A549 (cell line): ENCODE measurements around the gene GOLGA6D.

Experiments used
- CHD4 ChIP-seq: fragments of 200-600 bp; sonication (generic); IDR thresholded peaks from 2 replicates; pipeline ENCODE4 v1.6.1; 2016; ENCODE audit warnings: antibody characterized with exemption, mild to moderate bottlenecking, borderline replicate concordance
- CTCF ChIP-seq: fragments of >200 bp; sonication (Bioruptor Twin); formaldehyde crosslinking; IDR thresholded peaks from 3 replicates; pipeline ENCODE4 v1.5.1; 2016
- EP300 ChIP-seq, 2 experiments: fragments of >200 bp; sonication (Bioruptor Twin); formaldehyde crosslinking; IDR thresholded peaks; 2 replicates in 1 of 2; 3 replicates in 1 of 2; pipeline ENCODE4 v1.6.1; 2016 to 2017
- ESRRA ChIP-seq: fragments of 150-350 bp; IDR thresholded peaks from 2 replicates; pipeline ENCODE4 v1.6.1; 2014; ENCODE audit warnings: mild to moderate bottlenecking, low read length, borderline replicate concordance
- KDM1A ChIP-seq: fragments of 200-600 bp; sonication (generic); IDR thresholded peaks from 2 replicates; pipeline ENCODE4 v1.6.1; 2016; ENCODE audit warnings: low read depth, mild to moderate bottlenecking
- RAD21 ChIP-seq, 2 experiments: fragments of >200 bp in 1 of 2; sonication (Bioruptor Twin) in 1 of 2; formaldehyde crosslinking in 1 of 2; IDR thresholded peaks in 1 of 2; conservative IDR thresholded peaks in 1 of 2; 2 replicates in 1 of 2; 3 replicates in 1 of 2; pipeline ENCODE4 v1.6.1; 2012 to 2018; ENCODE audit warnings: inconsistent platforms in 1 of 2
- REST ChIP-seq: fragments of 200-600 bp; sonication (generic); IDR thresholded peaks from 2 replicates; pipeline ENCODE4 v1.6.1; 2016; ENCODE audit warnings: antibody characterized with exemption, mild to moderate bottlenecking, moderate library complexity
- SMC3 ChIP-seq: fragments of >200 bp; sonication (Bioruptor Twin); formaldehyde crosslinking; IDR thresholded peaks from 3 replicates; pipeline ENCODE4 v1.6.1; 2018; ENCODE audit warnings: inconsistent platforms
- ZFP36 ChIP-seq: fragments of 450-650 bp; IDR thresholded peaks from 2 replicates; pipeline ENCODE4 v1.6.1; 2014; ENCODE audit warnings: borderline replicate concordance; ENCODE audit not compliant: partially characterized antibody

DNA sequence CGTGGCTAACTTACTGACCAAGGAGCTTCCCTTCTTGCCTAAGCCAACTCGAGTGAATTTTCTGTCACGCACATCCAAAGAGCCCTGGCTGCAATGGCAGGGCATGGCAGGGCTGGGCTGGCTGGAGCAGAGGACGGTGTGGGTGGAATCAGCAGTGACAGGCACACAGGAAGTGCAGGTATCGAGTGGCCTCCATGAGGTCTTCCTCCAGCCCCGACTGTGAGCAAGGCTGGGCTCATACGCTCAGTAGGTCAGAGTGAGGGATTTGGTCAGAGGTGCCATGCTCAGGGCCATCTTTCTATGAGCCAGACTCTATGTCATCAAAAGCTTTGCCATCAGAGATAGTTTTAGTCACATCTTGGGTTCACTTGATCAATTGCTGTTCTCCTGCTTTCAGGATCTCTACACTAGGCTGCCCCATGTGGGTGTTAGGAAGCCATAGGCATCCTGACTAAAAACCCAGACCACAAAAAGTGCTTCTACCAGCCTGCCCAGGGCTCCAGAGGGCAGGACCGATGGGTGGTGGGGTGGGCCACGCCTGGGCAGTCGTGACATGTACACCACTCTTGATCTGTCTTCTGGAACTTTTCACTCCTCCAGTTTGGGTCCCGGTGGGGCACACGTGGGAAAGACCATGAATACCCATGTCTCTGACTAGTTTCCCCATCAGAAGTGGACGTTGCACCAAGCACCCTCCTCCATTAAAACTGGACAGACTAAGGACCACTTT lies 30.6 kb downstream of the GOLGA6D start:
- TF ChIP-seq CHD4 (no peak), CTCF (no peak), SMC3 (no peak), ESRRA (no peak), REST (no peak), RAD21 (conservative IDR thresholded peaks at IDR 0.05 in 1 of 2, IDR thresholded peaks at IDR 0.05 in 1 of 2) (no peak), EP300 (IDR thresholded peaks at IDR 0.05) (no peak), ZFP36 (no peak), KDM1A (no peak)
